HG03060 (cell line): ENCODE measurements around the gene SEC61A2.

ENCODE experiments used
- ATAC-seq: cut with Tn5 transposase; IDR thresholded peaks from one replicate; pipeline ENCODE4 v1.9.1; 2021; ENCODE audit warnings: low read depth, moderate number of reproducible peaks; ENCODE audit not compliant: unreplicated experiment

SEC61A2 gene

DNA sequence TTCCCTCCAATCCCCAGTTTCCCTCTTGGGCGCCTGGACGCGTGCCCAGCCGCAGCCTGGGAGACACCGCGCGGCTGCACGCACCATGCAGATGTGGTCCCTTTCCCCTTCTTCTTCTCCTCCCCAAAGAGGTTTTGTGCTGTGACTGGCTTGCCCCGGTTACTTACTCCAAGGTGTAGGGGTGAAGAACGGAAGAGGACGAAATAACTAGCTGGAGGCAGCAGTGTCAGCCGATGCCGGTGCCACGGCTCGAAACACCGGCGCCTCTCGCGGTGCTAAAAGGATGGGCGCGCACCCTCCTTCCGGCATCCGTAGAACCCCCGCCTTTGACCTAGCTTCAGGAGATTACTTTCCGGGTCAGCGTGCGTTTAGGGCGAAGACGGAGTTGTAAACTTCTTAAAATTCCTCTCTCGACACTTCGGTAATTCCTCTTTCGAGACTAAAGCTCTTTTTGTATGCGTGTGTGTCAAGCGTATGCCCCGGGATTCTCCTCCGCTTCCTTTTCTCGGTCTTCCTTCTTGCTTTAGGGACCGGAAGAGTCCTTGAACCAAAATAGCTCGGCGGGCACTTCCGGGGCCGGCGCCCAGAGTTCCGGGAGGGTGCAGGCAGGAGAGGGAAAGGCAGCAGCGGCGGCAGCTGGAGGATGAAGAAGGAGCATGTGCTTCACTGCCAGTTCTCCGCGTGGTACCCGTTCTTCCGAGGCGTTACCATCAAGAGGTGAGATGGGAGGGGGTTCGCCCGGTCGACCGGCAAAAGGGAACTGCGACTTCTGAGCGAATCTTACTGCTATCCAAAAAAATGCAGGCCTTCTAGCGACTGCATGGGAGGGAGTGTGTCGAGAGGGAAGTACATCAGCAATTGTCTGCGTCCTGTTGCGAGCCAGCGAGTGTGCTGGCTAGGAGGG is 66.4 kb downstream of the SEC61A2 start, which contains the start of the genes CDC123 and NUDT5:
TSS of gene CDC123 (plus strand) at position 586 of the 904 bp plus-strand sequence. CDS start at position 644, 58 bp downstream.
TSS of gene NUDT5 (minus strand) at position 289 of the 904 bp plus-strand sequence. CDS start 9,600 bp downstream, outside the sequence.
- ATAC-seq: peak; percentile 65

DNA sequence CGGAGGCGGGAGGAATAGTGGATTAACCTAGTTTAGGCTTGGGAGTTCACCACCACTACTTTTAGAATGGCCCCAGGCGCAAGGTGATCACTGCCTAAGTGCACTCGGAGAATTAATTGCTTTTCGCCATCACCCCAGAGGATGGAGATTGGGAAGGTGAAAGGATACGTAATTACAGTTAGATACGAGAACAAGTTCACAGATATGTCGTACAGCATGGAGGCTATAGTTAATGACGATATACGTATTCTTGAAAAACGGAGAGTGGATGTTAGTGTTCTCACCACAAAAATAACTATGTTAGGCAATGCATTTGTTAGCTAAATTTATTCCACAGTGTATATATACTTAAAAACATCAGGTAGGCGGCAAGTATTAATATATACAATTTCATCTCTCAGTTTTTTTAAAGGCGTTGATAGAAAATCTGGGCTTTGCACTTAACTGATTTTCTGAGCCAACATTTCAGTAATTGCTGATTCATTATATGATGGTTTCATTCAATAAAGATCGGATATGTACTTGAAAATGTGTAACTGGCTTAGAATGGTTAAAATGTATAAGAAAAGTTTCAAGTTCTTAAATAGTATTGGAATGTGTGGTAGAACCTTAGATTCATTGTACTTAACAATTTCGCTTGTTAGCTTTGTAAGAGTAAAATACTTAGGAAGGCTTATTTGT is 67.2 kb downstream of the SEC61A2 start:
- no peak for ATAC-seq

DNA sequence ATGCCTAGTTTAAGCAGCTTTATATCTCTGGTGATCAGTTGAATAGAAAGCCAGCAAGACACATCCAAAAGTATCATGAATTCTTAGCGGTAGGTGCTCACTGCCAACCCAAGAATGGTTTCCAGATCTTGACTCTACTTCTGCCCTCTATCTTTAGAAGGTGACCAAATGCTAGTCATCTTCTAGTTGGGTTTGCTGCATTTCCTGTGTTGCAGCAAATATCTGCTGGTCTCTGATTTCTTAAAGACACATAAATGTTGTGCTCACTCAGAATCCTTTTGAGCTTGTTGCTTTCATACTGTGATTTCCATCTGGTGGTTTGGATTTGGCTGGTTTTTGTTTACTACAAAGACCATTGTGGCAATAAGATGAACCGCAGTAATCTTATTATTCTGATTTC is 68.7 kb downstream of the SEC61A2 start:
- no peak for ATAC-seq

DNA sequence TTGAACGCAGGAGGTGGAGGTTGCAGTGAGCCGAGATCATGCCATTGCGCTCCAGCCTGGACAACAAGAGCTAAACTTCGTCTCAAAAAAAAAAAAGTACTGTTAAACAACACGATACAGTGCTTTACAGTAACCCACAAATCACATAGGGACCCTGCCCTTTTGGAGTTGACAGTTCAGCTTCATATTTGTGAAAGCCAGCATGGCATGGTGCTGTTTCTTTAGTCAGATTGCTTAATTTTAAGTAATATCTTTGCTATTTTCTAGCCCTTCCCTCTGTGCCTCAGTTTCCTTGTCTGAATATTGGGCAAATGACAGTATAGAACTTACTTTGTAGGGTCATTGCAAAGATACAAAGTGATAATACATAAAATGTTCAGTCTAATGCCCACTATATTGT is 71.4 kb downstream of the SEC61A2 start:
- no peak for ATAC-seq

DNA sequence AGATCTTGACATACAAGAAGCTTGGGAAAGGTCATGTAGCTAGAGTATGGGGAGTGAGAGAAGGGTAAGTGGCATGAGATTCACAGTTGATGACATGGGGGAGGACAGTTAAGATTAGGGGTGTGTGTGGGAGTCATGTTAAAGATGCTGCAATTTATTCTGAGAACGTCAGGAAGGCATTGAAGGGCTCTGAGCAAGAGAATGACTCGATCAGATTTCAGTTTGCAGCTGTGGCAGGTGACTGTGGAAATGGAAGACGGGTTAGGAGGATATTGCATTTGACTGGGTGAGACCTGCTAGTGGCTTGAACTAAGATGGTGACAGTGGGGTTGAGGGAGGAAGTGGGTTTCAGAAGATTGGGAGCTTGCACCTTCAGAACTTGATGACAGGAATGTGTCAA is 72.1 kb downstream of the SEC61A2 start:
- no peak for ATAC-seq

DNA sequence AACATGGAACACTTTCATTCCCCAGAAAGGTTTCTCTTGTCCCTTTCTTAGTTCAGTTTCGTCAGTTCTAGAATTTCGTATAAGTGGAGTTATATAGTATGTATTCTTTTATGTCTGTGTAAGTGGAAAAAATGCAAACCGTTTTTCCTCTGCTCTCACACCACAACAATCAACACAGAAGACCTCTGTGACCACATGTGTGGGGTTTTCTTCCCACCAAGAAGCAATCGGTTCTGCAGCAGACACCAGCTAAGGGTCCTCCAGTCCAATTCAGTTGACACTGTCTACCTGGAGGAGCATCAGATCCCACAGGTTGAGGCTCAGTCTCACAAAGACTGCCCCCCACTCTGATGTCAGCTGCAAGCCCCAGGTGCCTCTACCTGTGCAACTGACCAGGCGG is 72.7 kb downstream of the SEC61A2 start:
- ATAC-seq: no peak

DNA sequence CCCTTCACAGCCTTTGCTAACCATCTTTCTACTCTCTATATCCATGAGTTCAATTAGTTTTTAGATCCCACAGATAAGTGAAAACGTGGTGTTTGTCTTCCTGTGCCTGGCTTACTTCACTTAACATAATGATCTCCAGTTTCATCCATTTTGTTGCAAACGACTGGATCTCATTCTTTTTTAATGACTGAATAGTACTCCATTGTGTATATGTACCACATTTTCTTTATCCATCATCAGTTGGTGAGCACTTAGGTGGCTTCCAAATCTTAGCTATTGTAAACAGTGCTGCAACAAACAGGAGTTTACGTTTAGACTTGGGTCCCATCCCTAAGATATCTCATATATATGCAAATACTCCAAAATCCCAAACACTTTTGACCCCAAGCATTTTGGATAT is 75.6 kb downstream of the SEC61A2 start:
- no peak for ATAC-seq

DNA sequence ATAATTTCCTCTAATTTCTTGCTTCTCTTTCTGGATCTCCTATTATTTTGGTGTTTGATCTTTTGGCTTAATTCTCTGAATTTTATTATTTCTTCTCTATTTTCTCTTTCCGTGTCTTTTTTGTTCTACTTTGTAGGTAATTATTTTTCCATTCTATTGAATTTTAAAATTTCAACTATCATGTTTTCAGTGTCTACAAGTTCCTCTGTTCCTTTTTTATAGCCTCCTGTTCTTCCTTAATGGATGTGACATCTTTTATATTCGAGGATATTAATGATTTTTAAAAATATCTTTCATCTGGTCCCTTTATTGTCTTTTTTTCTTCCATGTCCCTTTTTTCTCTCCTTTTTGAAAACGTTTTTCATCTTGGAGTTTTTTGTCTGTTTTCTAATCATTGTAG is 77.6 kb downstream of the SEC61A2 start:
- ATAC-seq: no peak

DNA sequence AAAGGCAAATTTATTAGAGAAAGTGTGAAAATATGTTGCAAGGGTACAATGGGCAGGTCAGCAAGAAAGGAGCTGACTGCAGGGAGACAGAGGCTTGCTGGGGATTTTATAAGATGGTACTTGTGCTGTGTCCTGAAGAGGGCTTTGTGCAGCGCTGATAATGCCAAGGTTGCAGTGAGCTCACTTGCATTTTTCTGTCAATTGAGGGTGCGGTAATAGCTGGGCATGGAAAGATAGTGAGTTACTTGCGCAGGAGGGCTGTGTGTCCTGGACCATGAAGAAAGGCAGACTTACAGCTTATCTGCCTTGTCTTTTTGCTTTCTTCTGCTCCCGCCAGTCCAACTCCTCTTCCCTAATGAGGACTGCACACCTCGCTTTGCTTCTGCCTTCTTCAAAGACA is 79.0 kb downstream of the SEC61A2 start:
- ATAC-seq: no peak

DNA sequence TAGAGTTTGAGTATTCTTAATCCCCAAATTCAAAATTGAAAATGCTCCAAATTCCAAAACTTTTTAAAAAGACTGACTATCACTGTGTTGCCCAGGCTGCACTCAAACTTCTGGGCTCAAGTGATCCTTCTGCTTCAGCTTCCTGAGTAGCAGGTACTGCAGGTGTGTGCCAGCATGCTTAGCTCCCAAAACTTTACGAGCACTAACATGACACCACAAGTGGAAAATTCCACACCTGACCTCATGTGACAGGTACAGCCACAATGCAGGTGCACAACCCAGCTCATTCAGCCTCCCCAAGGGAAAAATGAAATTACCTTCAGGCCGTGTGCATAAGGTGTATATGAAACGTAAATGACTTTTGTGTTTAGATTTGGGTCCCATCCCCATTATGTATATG is 83.0 kb downstream of the SEC61A2 start:
- ATAC-seq: no peak

DNA sequence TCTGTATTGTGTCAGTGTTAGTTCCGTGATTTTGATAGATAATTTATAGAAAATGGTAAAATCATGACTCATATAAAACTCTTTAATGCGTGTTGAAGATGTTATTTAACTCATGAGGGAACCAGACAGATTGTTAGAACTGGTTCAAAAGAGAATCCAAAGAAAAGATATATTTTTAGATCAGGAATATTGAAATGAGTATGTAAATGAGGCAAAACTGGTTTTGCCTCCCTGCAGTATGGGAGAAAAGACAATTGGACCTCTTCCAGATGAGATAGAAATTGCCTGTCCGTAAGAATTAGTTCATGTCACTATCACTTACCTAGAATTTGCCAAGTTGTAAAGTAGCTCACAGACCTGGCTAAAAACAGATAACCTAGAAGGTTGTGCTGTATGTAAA is 84.1 kb downstream of the SEC61A2 start:
- no peak for ATAC-seq

DNA sequence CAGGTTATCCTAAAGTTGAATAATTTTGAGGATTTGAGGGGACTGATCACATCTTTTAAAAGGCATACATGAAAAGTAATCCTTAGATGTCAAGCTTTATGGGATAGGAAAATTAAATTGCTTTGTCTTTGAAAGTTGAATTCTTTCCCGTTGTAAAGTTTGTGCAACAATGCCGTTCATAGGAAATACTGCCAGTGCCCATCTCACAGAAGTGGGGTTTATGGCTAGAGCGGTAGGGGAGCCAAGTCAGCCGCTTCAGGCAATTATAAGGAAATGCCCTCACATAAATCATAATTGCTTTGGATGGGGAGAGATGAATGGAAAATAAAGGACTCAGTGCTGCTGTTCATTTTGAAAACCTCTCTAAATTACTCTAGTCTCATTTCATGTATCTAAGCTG is 84.6 kb downstream of the SEC61A2 start:
- ATAC-seq: no peak

DNA sequence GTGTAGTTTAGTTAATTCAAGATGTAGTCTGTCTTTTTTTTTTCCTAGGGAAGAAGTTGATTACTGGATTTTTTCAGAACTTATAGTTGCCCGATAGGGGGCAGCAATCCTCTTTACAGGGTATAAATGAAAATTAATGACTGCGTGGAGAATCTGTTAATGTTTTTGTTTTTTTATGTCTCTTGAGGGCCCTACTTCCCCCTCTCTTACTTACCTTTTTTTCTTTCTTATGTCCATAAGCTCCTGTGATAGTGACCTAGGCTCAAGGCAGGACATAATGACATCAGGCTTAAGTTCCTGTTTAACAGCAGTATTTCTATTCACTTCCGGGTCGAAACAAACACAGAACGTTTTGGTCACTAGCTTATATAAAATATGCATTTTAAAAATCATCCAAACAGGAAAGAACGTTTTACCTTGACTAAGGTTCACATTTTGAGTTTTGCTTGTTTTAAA is 85.3 kb downstream of the SEC61A2 start:
- no peak for ATAC-seq
